ENCODE data around the gene CCDC73.

GRCh38 chr11:32571039-32571438 is 223.4 kb downstream of the CCDC73 start:
- TF ChIP-seq POLR2A (IDR thresholded peaks at IDR 0.05) = no peak
- TF ChIP-seq CTCF (IDR thresholded peaks at IDR 0.05) = no peak

All from right lobe of liver (tissue), 4 donors.